Liver (tissue), 9 donors: Measurements from ENCODE around the gene ENOX1. TPM values are rescaled to one million over a fixed set of nuclear protein-coding genes. Genes with fewer than 3 reads are reported as not detected.

Experiments
- DNase-seq: peaks from one replicate; pipeline ENCODE4 v3.0.0-alpha.2; 2017; ENCODE audit warnings: low spot score
- H3K27ac ChIP-seq, 2 donors: one replicate each; pipeline ENCODE4 v1.7.0; 2013; ENCODE audit warnings: inconsistent platforms in 2 of 2, low read length in 2 of 2, control low read depth in 1 of 2, low read depth in 1 of 2, mild to moderate bottlenecking in 1 of 2
- H3K27me3 ChIP-seq, 4 donors: one replicate each; pipeline versions ENCODE4 v1.6.1 to v1.7.0; 2013; ENCODE audit warnings: low read length in 3 of 4, inconsistent platforms in 1 of 4, mild to moderate bottlenecking in 1 of 4, moderate library complexity in 1 of 4; ENCODE audit not compliant: control insufficient read depth in 4 of 4, insufficient read depth in 4 of 4
- H3K36me3 ChIP-seq, 4 donors: one replicate each; pipeline versions ENCODE4 v1.6.1 to v1.7.0; 2013; ENCODE audit warnings: low read length in 3 of 4, mild to moderate bottlenecking in 3 of 4, low read depth in 1 of 4, moderate library complexity in 1 of 4; ENCODE audit not compliant: control insufficient read depth in 4 of 4, insufficient read depth in 3 of 4
- H3K4me1 ChIP-seq, 4 donors: one replicate each; pipeline versions ENCODE4 v1.6.1 to v1.7.0; 2013; ENCODE audit warnings: low read length in 3 of 4, mild to moderate bottlenecking in 3 of 4, moderate library complexity in 1 of 4; ENCODE audit not compliant: control insufficient read depth in 4 of 4, insufficient read depth in 4 of 4
- H3K4me3 ChIP-seq, 3 donors: one replicate each; pipeline versions ENCODE4 v1.6.1 to v1.7.0; 2013; ENCODE audit warnings: low read length in 3 of 3, control low read depth in 1 of 3, low read depth in 1 of 3, mild to moderate bottlenecking in 1 of 3
- H3K9ac ChIP-seq, 2 donors: one replicate each; pipeline ENCODE4 v1.7.0; 2013; ENCODE audit warnings: low read length in 2 of 2, mild to moderate bottlenecking in 2 of 2, moderate library complexity in 2 of 2, control low read depth in 1 of 2, low read depth in 1 of 2
- H3K9me3 ChIP-seq, 4 donors: one replicate each; pipeline versions ENCODE4 v1.6.1 to v1.7.0; 2013; ENCODE audit warnings: low read length in 3 of 4; ENCODE audit not compliant: control insufficient read depth in 4 of 4
- EGR1 ChIP-seq, 2 donors: IDR thresholded peaks; 2 replicates each; pipeline ENCODE4 v1.6.1; 2016 to 2018; ENCODE audit warnings: antibody characterized with exemption in 2 of 2, low read depth in 2 of 2
- FOXA1 ChIP-seq: IDR thresholded peaks from 2 replicates; pipeline ENCODE4 v1.6.1; 2016; ENCODE audit warnings: antibody characterized with exemption
- FOXA2 ChIP-seq: IDR thresholded peaks from 2 replicates; pipeline ENCODE4 v1.6.1; 2016; ENCODE audit warnings: antibody characterized with exemption
- GABPA ChIP-seq, 2 donors: IDR thresholded peaks in 1 of 2; conservative IDR thresholded peaks in 1 of 2; 2 replicates each; pipeline ENCODE4 v1.6.1; 2016; ENCODE audit warnings: antibody characterized with exemption in 2 of 2, mild to moderate bottlenecking in 1 of 2, moderate library complexity in 1 of 2
- HNF4A ChIP-seq, 2 donors: conservative IDR thresholded peaks; 2 replicates each; pipeline ENCODE4 v1.6.1; 2016; ENCODE audit warnings: antibody characterized with exemption in 2 of 2, mild to moderate bottlenecking in 2 of 2
- HNF4G ChIP-seq: IDR thresholded peaks from 2 replicates; pipeline ENCODE4 v1.6.1; 2016; ENCODE audit warnings: antibody characterized with exemption
- JUND ChIP-seq, 2 donors: IDR thresholded peaks; 2 replicates each; pipeline ENCODE4 v1.6.1; 2016; ENCODE audit warnings: antibody characterized with exemption in 2 of 2
- NR2F2 ChIP-seq: IDR thresholded peaks from 2 replicates; pipeline ENCODE4 v1.6.1; 2016; ENCODE audit warnings: antibody characterized with exemption
- RAD21 ChIP-seq, 2 donors: IDR thresholded peaks; 2 replicates each; pipeline ENCODE4 v1.6.1; 2016; ENCODE audit warnings: antibody characterized with exemption in 2 of 2, mild to moderate bottlenecking in 2 of 2
- RXRA ChIP-seq, 2 donors: IDR thresholded peaks; 2 replicates each; pipeline ENCODE4 v1.6.1; 2017 to 2018; ENCODE audit warnings: antibody characterized with exemption in 2 of 2, mild to moderate bottlenecking in 1 of 2
- SP1 ChIP-seq: IDR thresholded peaks from 2 replicates; pipeline ENCODE4 v1.6.1; 2018; ENCODE audit warnings: antibody characterized with exemption, mild to moderate bottlenecking
- TAF1 ChIP-seq: conservative IDR thresholded peaks from 2 replicates; pipeline ENCODE4 v1.6.1; 2016; ENCODE audit warnings: antibody characterized with exemption, mild to moderate bottlenecking
- YY1 ChIP-seq: IDR thresholded peaks from 2 replicates; pipeline ENCODE4 v1.6.1; 2016; ENCODE audit warnings: antibody characterized with exemption, mild to moderate bottlenecking
- WGBS: extraction: QIAGEN DNeasy Blood & Tissue Kit; methylation state at CpG from one replicate; pipeline ENCODE4 v1.1.7; 2013; 5-methylcytosine and 5-hydroxymethylcytosine counted together
- polyA plus RNA-seq, 2 donors: library from polyadenylated mRNA; stranded (reverse) in 1 of 2; unstranded in 1 of 2; fragments of 200-250 nt in 1 of 2; fragments of >200 nt in 1 of 2; fragmentation: Nextera tagmentation in 1 of 2; extraction: Ambion mirVana in 1 of 2; gene quantifications; one replicate each; pipeline versions ENCODE4 v1.2.1 to v1.2.3, GENCODE V29; 2013 to 2015
- total RNA-seq, 2 donors: library from RNA; depleted of rRNA; stranded (reverse); fragments of >200 nt; gene quantifications; one replicate each; pipeline ENCODE4 v1.2.3, GENCODE V29; 2014
- TF ChIP-seq, protein P1 (sequence below): IDR thresholded peaks from 2 replicates; pipeline ENCODE4 v1.6.1; 2016; ENCODE audit warnings: antibody characterized with exemption
- TF ChIP-seq, protein P2 (sequence below): fragments of 150-350 bp; IDR thresholded peaks from 2 replicates; pipeline ENCODE4 v1.5.1; 2017; ENCODE audit warnings: improper control_type of control experiment, low read depth, low read length; ENCODE audit not compliant: missing input control
- TF ChIP-seq, protein P3 (sequence below): IDR thresholded peaks from 2 replicates; pipeline ENCODE4 v1.6.1; 2016; ENCODE audit warnings: antibody characterized with exemption, mild to moderate bottlenecking
- TF ChIP-seq, protein P4 (sequence below): IDR thresholded peaks from 2 replicates; pipeline ENCODE4 v1.6.1; 2016; ENCODE audit warnings: antibody characterized with exemption
- TF ChIP-seq, protein P5 (sequence below): IDR thresholded peaks from 2 replicates; pipeline ENCODE4 v1.6.1; 2016; ENCODE audit warnings: antibody characterized with exemption
- donor health status: healthy.
- donor health status: healthy.
- donor health status: healthy.
- donor health status: healthy.
- donor health status: healthy.

ENOX1 gene
- total and polyA plus RNA-seq, 4 donors, result 0.02 to 0.33 (median 0.08) TPM; not detected in 1

DNA sequence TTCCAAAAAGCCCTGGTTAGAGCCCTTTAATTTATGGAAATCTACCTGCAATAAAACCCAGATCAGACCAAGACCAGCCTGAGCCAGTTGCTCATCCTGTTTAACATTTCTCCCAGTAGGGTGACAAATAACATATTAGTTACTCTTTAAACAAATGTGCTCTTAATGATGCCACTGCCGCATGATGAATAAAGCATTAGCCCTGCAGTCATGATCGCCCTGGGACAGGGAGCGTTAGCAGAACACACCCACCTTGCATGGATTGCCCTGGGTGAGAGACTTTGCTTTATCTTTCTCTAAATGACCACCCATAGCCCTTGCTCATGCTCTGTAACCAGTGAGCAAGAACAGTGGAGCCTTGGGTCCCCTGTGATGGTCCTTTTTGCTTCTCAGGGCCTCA is 362.4 kb downstream of the ENOX1 start:
- DNase-seq, result no peak
- TF ChIP-seq NR2F2, result no peak
- no peak for TF ChIP-seq RAD21 (IDR thresholded peaks at IDR 0.05)
- no peak for TF ChIP-seq EGR1 (IDR thresholded peaks at IDR 0.05; ENCODE audit: low read depth in 2 of 2)
- no peak for TF ChIP-seq GABPA (IDR thresholded peaks at IDR 0.05 in 1 of 2, conservative IDR thresholded peaks at IDR 0.05 in 1 of 2)
- TF ChIP-seq JUND (IDR thresholded peaks at IDR 0.05), result no peak
- no peak for TF ChIP-seq HNF4A (conservative IDR thresholded peaks at IDR 0.05)
- TF ChIP-seq HNF4G, result no peak
- no peak for TF ChIP-seq RXRA (IDR thresholded peaks at IDR 0.05)
- TF ChIP-seq FOXA2, result no peak
- TF ChIP-seq, protein P1, sequence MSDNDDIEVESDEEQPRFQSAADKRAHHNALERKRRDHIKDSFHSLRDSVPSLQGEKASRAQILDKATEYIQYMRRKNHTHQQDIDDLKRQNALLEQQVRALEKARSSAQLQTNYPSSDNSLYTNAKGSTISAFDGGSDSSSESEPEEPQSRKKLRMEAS, result no peak
- TF ChIP-seq, protein P2, sequence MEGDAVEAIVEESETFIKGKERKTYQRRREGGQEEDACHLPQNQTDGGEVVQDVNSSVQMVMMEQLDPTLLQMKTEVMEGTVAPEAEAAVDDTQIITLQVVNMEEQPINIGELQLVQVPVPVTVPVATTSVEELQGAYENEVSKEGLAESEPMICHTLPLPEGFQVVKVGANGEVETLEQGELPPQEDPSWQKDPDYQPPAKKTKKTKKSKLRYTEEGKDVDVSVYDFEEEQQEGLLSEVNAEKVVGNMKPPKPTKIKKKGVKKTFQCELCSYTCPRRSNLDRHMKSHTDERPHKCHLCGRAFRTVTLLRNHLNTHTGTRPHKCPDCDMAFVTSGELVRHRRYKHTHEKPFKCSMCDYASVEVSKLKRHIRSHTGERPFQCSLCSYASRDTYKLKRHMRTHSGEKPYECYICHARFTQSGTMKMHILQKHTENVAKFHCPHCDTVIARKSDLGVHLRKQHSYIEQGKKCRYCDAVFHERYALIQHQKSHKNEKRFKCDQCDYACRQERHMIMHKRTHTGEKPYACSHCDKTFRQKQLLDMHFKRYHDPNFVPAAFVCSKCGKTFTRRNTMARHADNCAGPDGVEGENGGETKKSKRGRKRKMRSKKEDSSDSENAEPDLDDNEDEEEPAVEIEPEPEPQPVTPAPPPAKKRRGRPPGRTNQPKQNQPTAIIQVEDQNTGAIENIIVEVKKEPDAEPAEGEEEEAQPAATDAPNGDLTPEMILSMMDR, result no peak
- TF ChIP-seq YY1, result no peak
- TF ChIP-seq SP1, result no peak
- no peak for TF ChIP-seq TAF1
- TF ChIP-seq, protein P3, sequence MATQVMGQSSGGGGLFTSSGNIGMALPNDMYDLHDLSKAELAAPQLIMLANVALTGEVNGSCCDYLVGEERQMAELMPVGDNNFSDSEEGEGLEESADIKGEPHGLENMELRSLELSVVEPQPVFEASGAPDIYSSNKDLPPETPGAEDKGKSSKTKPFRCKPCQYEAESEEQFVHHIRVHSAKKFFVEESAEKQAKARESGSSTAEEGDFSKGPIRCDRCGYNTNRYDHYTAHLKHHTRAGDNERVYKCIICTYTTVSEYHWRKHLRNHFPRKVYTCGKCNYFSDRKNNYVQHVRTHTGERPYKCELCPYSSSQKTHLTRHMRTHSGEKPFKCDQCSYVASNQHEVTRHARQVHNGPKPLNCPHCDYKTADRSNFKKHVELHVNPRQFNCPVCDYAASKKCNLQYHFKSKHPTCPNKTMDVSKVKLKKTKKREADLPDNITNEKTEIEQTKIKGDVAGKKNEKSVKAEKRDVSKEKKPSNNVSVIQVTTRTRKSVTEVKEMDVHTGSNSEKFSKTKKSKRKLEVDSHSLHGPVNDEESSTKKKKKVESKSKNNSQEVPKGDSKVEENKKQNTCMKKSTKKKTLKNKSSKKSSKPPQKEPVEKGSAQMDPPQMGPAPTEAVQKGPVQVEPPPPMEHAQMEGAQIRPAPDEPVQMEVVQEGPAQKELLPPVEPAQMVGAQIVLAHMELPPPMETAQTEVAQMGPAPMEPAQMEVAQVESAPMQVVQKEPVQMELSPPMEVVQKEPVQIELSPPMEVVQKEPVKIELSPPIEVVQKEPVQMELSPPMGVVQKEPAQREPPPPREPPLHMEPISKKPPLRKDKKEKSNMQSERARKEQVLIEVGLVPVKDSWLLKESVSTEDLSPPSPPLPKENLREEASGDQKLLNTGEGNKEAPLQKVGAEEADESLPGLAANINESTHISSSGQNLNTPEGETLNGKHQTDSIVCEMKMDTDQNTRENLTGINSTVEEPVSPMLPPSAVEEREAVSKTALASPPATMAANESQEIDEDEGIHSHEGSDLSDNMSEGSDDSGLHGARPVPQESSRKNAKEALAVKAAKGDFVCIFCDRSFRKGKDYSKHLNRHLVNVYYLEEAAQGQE, result no peak
- TF ChIP-seq FOXA1, result no peak
- TF ChIP-seq, protein P4, sequence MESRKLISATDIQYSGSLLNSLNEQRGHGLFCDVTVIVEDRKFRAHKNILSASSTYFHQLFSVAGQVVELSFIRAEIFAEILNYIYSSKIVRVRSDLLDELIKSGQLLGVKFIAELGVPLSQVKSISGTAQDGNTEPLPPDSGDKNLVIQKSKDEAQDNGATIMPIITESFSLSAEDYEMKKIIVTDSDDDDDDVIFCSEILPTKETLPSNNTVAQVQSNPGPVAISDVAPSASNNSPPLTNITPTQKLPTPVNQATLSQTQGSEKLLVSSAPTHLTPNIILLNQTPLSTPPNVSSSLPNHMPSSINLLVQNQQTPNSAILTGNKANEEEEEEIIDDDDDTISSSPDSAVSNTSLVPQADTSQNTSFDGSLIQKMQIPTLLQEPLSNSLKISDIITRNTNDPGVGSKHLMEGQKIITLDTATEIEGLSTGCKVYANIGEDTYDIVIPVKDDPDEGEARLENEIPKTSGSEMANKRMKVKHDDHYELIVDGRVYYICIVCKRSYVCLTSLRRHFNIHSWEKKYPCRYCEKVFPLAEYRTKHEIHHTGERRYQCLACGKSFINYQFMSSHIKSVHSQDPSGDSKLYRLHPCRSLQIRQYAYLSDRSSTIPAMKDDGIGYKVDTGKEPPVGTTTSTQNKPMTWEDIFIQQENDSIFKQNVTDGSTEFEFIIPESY, result no peak
- TF ChIP-seq, protein P5, sequence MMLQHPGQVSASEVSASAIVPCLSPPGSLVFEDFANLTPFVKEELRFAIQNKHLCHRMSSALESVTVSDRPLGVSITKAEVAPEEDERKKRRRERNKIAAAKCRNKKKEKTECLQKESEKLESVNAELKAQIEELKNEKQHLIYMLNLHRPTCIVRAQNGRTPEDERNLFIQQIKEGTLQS, result no peak
- Histone ChIP-seq H3K4me3 (no peak overlapping the region), H3K27me3 (no peaks in the 10 kb centered on the region), H3K4me1 (no peaks in the 10 kb centered on the region), H3K36me3 (no peaks in the 10 kb centered on the region), H3K9ac (no peak overlapping the region), H3K27ac (no peak overlapping the region), H3K9me3 (peaks cover 0 to 1% (median 0%) of the 10 kb centered on the region in 4 donors)
- 91% methylated on average over 3 of the region's 3 CpGs for WGBS
